Esophagus squamous epithelium (tissue), 5 donors: ENCODE data around the gene LDLRAP1. TPM values are rescaled to one million over a fixed set of nuclear protein-coding genes. Genes with fewer than 3 reads are reported as not detected.

Experiments
- DNase-seq: peaks from one replicate; lab custom pipeline; 2025; lab: John Stamatoyannopoulos, UW
- H3K27ac ChIP-seq, 4 donors: fragments of 200-600 bp; sonication (generic); one replicate each; pipeline ENCODE4 v1.5.1; 2016 to 2019; ENCODE audit warnings: mild to moderate bottlenecking in 1 of 4
- H3K27me3 ChIP-seq, 4 donors: fragments of 200-600 bp; sonication (generic); 1 replicate in 3 of 4; 2 replicates in 1 of 4; pipeline versions ENCODE4 v1.5.1 to v1.6.0; 2017 to 2021; ENCODE audit warnings: antibody characterized with exemption in 1 of 4
- H3K36me3 ChIP-seq, 3 donors: fragments of 200-600 bp; sonication (generic); one replicate each; pipeline ENCODE4 v1.5.1; 2016 to 2019
- H3K4me1 ChIP-seq, 3 donors: fragments of 200-600 bp; sonication (generic); one replicate each; pipeline ENCODE4 v1.5.1; 2017 to 2019
- H3K4me3 ChIP-seq, 4 donors: fragments of 200-600 bp; sonication (generic); 1 replicate in 3 of 4; 2 replicates in 1 of 4; pipeline ENCODE4 v1.5.1; 2016 to 2019; ENCODE audit warnings: mild to moderate bottlenecking in 2 of 4, moderate library complexity in 1 of 4
- H3K9me3 ChIP-seq, 3 donors: fragments of 200-600 bp; sonication (generic); one replicate each; pipeline ENCODE4 v1.5.1; 2016 to 2019
- CTCF ChIP-seq, 6 experiments: fragments of 450-650 bp in 4 of 6; fragments of 200-600 bp in 2 of 6; sonication (generic) in 2 of 6; IDR thresholded peaks; one replicate each; pipeline ENCODE4 v1.5.1; 2016 to 2019; ENCODE audit warnings: antibody characterized with exemption in 6 of 6, mild to moderate bottlenecking in 4 of 6, moderate library complexity in 4 of 6
- POLR2A ChIP-seq, 4 donors: fragments of 450-650 bp; IDR thresholded peaks; one replicate each; pipeline ENCODE4 v1.6.1; 2017; ENCODE audit warnings: antibody characterized with exemption in 4 of 4, mild to moderate bottlenecking in 4 of 4, moderate library complexity in 3 of 4
- whole genome bisulfite sequencing, 2 donors: methylation state at CpG; one replicate each; pipeline ENCODE4 v1.1.5; 2018; 5-methylcytosine and 5-hydroxymethylcytosine counted together
- intact Hi-C: fragments of 100-400 bp; cut with DNase I; formaldehyde crosslinking; loops from one replicate; pipeline ENCODE4 v1.15.0; 2022
- total RNA-seq, 4 donors: library from RNA; depleted of rRNA; stranded (reverse); fragments of >200 nt; gene quantifications; one replicate each; pipeline ENCODE4 v1.1.0, GENCODE V29; 2016
- donor health status: DM: yes; HTN: yes; CAD: no.

LDLRAP1 gene
- total RNA-seq, 4 donors from 2014 or later = 17.0 to 21.4 (median 19.5) TPM

DNA sequence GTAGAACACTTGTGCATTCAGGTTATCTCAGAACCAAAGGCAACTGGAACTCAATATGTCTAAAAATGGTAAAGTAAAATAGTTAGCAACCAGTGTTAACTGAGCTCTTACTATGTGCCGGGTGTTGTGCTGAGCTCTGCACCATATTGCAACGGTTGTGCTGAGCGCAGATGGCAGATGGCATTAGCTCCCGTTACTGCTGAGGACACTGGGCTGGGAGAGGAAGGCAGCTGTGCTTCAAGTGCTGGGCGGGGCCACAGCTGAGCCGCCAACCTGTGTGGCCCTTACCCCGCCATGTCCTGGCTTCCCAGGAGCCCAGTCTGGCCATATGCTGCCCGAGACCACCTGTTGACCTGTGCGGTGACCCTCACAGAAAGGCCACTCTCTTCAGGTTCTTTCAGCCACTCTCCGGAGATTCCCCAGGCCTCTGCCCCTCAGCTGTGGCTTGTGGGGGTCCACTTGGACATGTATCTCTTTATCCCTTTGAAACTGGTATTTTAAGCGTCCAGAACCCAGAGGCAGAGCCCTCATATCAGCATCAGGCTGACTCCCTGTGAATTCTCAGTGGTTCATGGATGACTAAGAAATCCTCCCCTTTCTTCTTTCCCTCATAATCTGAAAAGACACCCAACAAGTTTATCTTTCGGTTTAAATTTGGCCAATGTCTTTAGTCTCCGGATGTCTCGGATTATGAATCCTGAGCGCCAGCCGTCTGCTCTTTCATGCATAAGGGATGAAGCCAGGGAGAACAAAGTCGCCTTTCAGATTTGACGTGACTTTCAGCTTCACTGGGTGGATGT, 26.4 kb downstream of the LDLRAP1 start:
- intact Hi-C loops = no loop called here
- Histone ChIP-seq H3K36me3 (peaks cover 0 to 11% (median 0%) of the 10 kb centered on the region in 3 donors), H3K27me3 (no peaks in the 10 kb centered on the region), H3K4me3 (no peak overlapping the region), H3K4me1 (peaks cover 35 to 75% (median 46%) of the 10 kb centered on the region in 3 donors), H3K27ac (peak overlapping the region in 3 of 4 donors; percentile 85 to 93 (median 88)), H3K9me3 (no peaks in the 10 kb centered on the region)
- TF ChIP-seq CTCF (IDR thresholded peaks at IDR 0.05) (no peak), POLR2A (IDR thresholded peaks at IDR 0.05) (no peak)
- WGBS, 2 donors = 59 to 67% methylated on average over 13 to 15 of the region's 18 CpGs
- no peak for DNase-seq

DNA sequence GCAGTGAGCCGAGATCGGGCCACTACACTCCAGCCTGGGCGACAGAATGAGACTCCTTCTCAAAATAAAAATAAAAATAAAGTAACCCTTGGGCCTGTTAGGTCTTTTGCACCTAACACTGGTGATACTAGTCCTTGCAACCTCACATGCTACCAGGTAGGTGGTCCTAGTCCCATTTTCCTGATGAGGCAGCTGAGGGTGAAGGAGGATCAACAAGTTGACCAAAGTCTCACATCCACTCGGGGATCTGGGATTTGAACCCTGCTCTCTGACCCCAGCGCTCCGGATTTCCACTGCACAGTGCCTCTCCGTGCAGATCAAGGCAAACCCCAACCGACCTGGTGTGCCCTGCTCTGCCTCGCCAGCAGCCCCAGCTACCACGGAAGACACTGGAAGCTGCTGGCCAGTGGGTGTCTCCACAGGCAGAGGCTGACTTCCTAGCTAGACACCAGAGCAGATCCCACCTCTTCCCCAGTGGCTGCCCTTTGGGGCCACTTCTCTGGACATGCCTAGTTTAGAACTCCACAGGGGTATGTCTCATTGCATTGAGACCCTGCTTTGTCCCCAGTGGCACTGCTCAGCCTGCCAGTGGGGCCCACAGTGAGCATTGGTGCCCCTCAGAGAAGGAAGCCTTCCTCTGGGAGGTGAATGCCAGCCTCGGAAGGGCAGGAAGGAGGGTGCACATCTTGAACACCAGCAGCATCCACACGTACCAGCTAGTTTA, 27.6 kb downstream of the LDLRAP1 start:
- DNase-seq = no peak
- Histone ChIP-seq H3K4me1 (peaks cover 35 to 63% (median 45%) of the 10 kb centered on the region in 3 donors), H3K27ac (no peak overlapping the region)

DNA sequence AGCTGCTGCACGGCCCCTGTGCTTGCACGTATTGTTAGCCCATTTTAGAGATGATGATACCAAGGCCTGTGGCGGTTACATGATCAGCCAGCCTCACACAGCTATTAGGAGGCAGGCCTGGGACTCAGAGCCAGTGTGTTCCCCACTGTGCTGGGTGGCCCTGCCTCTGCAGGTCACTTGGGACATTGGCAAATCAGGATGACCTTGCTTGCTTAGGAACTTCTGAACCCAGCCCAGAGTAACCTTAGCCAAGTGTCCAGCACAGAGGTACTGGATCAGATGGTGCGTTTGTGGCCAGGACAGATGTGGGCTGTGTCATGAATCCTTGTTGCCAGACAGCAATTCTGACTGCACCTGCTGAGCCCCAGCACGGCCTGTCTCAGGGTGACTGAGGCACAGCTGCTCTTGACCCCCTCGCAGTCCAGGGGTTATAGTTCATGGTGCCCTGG, 28.1 kb downstream of the LDLRAP1 start:
- peaks cover 33 to 57% (median 39%) of the 10 kb centered on the region in 3 donors for H3K4me1 ChIP-seq
- 80 to 84% methylated on average over 1 to 3 of the region's 6 CpGs for WGBS, 2 donors

More for the DNA sequence above, 27.6 kb downstream of the LDLRAP1 start:
- no peak overlapping the region for H3K4me3 ChIP-seq
- no peaks in the 10 kb centered on the region for H3K27me3 ChIP-seq
- no peak for TF ChIP-seq POLR2A (IDR thresholded peaks at IDR 0.05)
- TF ChIP-seq CTCF (IDR thresholded peaks at IDR 0.05) = no peak
- intact Hi-C loops = no loop called here
- no peaks in the 10 kb centered on the region for H3K36me3 ChIP-seq
- 90 to 91% methylated on average over 7 to 8 of the region's 12 CpGs for WGBS, 2 donors
- no peaks in the 10 kb centered on the region for H3K9me3 ChIP-seq

DNA sequence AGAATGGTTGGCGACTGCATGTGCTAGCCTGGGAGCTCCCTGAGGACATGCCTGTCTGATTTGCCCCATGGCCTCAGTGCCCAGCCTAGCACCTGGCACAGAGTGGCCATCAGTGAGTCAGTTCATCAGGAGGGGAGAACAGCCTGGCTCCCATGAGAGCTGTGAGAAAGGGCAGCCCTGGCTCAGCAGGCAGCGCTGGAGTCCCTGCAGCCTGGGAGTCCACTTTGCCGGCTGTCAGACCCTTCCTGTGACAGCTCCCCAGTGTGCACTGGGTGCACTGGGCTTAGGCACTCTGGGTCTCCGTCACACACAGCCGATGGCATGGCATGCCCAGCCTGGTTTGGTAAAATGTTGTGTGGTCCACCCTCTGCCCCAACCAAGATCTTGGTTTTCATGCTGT, 28.7 kb downstream of the LDLRAP1 start:
- DNase-seq = no peak
- intact Hi-C loops = no loop called here
- WGBS, 2 donors = 92% methylated on average over 2 of the region's 5 CpGs; no CpG with 5 or more reads in 1 of the 2 donors
- no peak for TF ChIP-seq POLR2A (IDR thresholded peaks at IDR 0.05)
- no peak for TF ChIP-seq CTCF (IDR thresholded peaks at IDR 0.05)
- Histone ChIP-seq H3K27me3 (no peaks in the 10 kb centered on the region), H3K9me3 (no peaks in the 10 kb centered on the region), H3K36me3 (no peaks in the 10 kb centered on the region), H3K4me3 (no peak overlapping the region), H3K27ac (no peak overlapping the region), H3K4me1 (peaks cover 28 to 52% (median 33%) of the 10 kb centered on the region in 3 donors)

More for the DNA sequence above, 28.1 kb downstream of the LDLRAP1 start:
- DNase-seq = no peak
- TF ChIP-seq CTCF (IDR thresholded peaks at IDR 0.05) (no peak), POLR2A (IDR thresholded peaks at IDR 0.05) (no peak)
- Histone ChIP-seq H3K9me3 (no peaks in the 10 kb centered on the region), H3K36me3 (no peaks in the 10 kb centered on the region), H3K27ac (no peak overlapping the region), H3K27me3 (no peaks in the 10 kb centered on the region), H3K4me3 (no peak overlapping the region)
- intact Hi-C loops = no loop called here
